GM23338 (cell line): ENCODE measurements around the gene JPH4. TPM values are rescaled to one million over a fixed set of nuclear protein-coding genes. Genes with fewer than 3 reads are reported as not detected.
A peak's percentile ranks its signal among the peaks of the same experiment; 100 is the strongest.

Source experiments
- ATAC-seq: fragments of 200-7000 bp; cut with Tn5 transposase; 3 replicates; pipeline ENCODE4 v1.9.1; 2020
- DNase-seq: peaks from one replicate; pipeline ENCODE4 v3.0.0-alpha.2; 2015; ENCODE audit warnings: low spot score
- H2AFZ ChIP-seq: fragments of 200-600 bp; sonication (generic); 2 replicates; pipeline ENCODE4 v1.8.0; 2016; ENCODE audit warnings: antibody characterized with exemption, mild to moderate bottlenecking, moderate library complexity
- H3F3A ChIP-seq: fragments of 200-600 bp; sonication (generic); replicated peaks from 2 replicates; pipeline ENCODE4 v1.8.0; 2017; ENCODE audit warnings: antibody characterized with exemption, mixed run types, low read depth
- H3K27ac ChIP-seq: fragments of 200-600 bp; sonication (generic); 2 replicates; pipeline ENCODE4 v1.6.1; 2016; ENCODE audit warnings: low read depth
- H3K27me3 ChIP-seq: fragments of 200-600 bp; sonication (generic); 2 replicates; pipeline ENCODE4 v1.8.0; 2016; ENCODE audit warnings: mild to moderate bottlenecking, mixed run types, moderate library complexity; ENCODE audit not compliant: insufficient read depth
- H3K36me3 ChIP-seq: fragments of 200-600 bp; sonication (generic); 2 replicates; pipeline ENCODE4 v1.8.0; 2016; ENCODE audit warnings: mild to moderate bottlenecking; ENCODE audit not compliant: insufficient read depth
- H3K4me1 ChIP-seq: fragments of 200-600 bp; sonication (generic); 2 replicates; pipeline ENCODE4 v1.8.0; 2016; ENCODE audit warnings: mild to moderate bottlenecking, moderate library complexity; ENCODE audit not compliant: insufficient read depth
- H3K4me2 ChIP-seq: fragments of 200-600 bp; sonication (generic); 2 replicates; pipeline ENCODE4 v1.7.1; 2017; ENCODE audit warnings: mixed run types
- H3K4me3 ChIP-seq: fragments of 200-600 bp; sonication (generic); 2 replicates; pipeline ENCODE4 v1.6.1; 2016; ENCODE audit warnings: mixed run types
- H3K79me2 ChIP-seq: fragments of 200-600 bp; sonication (generic); replicated peaks from 2 replicates; pipeline ENCODE4 v1.8.0; 2017; ENCODE audit warnings: mild to moderate bottlenecking; ENCODE audit not compliant: insufficient read depth
- H3K9me2 ChIP-seq: fragments of 200-600 bp; sonication (generic); 2 replicates; pipeline ENCODE4 v1.8.0; 2017; ENCODE audit not compliant: insufficient read depth
- H4K20me1 ChIP-seq: fragments of 200-600 bp; sonication (generic); replicated peaks from 2 replicates; pipeline ENCODE4 v1.8.0; 2017; ENCODE audit warnings: mild to moderate bottlenecking; ENCODE audit not compliant: insufficient read depth
- H3K27ac Mint-ChIP-seq: 2 replicates; pipeline ENCODE4 v1.8.0; 2020; ENCODE audit warnings: inconsistent platforms, mild to moderate bottlenecking, moderate library complexity, mixed read lengths
- H3K27me3 Mint-ChIP-seq: 3 replicates; pipeline ENCODE4 v1.8.0; 2022; ENCODE audit warnings: low read depth, mild to moderate bottlenecking, moderate library complexity, mixed read lengths, inconsistent platforms; ENCODE audit not compliant: insufficient read depth, poor library complexity
- H3K36me3 Mint-ChIP-seq: 3 replicates; pipeline ENCODE4 v1.8.0; 2021; ENCODE audit warnings: low read depth, mild to moderate bottlenecking, inconsistent platforms, moderate library complexity, mixed read lengths
- H3K4me1 Mint-ChIP-seq: 3 replicates; pipeline ENCODE4 v1.8.0; 2020; ENCODE audit warnings: mild to moderate bottlenecking, inconsistent platforms, mixed read lengths
- H3K4me3 Mint-ChIP-seq: 3 replicates; pipeline ENCODE4 v1.8.0; 2021; ENCODE audit warnings: moderate library complexity, mild to moderate bottlenecking, inconsistent platforms, mixed read lengths
- H3K9me3 Mint-ChIP-seq: 3 replicates; pipeline ENCODE4 v1.8.0; 2020; ENCODE audit warnings: moderate library complexity, mild to moderate bottlenecking, inconsistent platforms, mixed read lengths
- CREB1 ChIP-seq: fragments of 250-450 bp; sonication (Bioruptor Pico); IDR thresholded peaks from 2 replicates; pipeline ENCODE4 v1.5.0; 2020; ENCODE audit warnings: low read depth, mild to moderate bottlenecking, moderate library complexity
- EZH2 ChIP-seq: fragments of 200-600 bp; sonication (generic); IDR thresholded peaks from one replicate; pipeline ENCODE4 v1.8.0; 2017; ENCODE audit warnings: antibody characterized with exemption, mild to moderate bottlenecking, low read depth; ENCODE audit not compliant: unreplicated experiment
- EZH2phosphoT487 ChIP-seq: fragments of 200-600 bp; sonication (generic); IDR thresholded peaks from one replicate; pipeline ENCODE4 v1.8.1; 2018; ENCODE audit warnings: antibody characterized with exemption; ENCODE audit not compliant: unreplicated experiment
- NANOG ChIP-seq: IDR thresholded peaks from 2 replicates; pipeline ENCODE4 v1.6.1; 2016; ENCODE audit warnings: antibody characterized with exemption, borderline replicate concordance
- POLR2AphosphoS5 ChIP-seq: IDR thresholded peaks from 2 replicates; pipeline ENCODE4 v1.6.1; 2016; ENCODE audit warnings: antibody characterized with exemption, low read depth
- STAT1 ChIP-seq: IDR thresholded peaks from one replicate; pipeline ENCODE4 v1.6.1; 2016; ENCODE audit warnings: antibody characterized with exemption; ENCODE audit not compliant: unreplicated experiment
- ZNF331 ChIP-seq: fragments of 250-450 bp; sonication (Bioruptor Pico); IDR thresholded peaks from 2 replicates; pipeline ENCODE4 v1.5.0; 2020; ENCODE audit warnings: low read depth, mild to moderate bottlenecking, moderate library complexity
- ZNF462 ChIP-seq: fragments of 250-450 bp; sonication (Bioruptor Pico); IDR thresholded peaks from 2 replicates; pipeline ENCODE4 v1.5.0; 2020; ENCODE audit warnings: mild to moderate bottlenecking, moderate library complexity
- polyA plus RNA-seq: library from polyadenylated mRNA; unstranded; fragments of >200 nt; fragmentation: Nextera tagmentation; extraction: Ambion mirVana; gene quantifications from 2 replicates; pipeline ENCODE4 v1.2.1, GENCODE V29; 2016
- total RNA-seq: library from RNA; depleted of rRNA; stranded (reverse); fragments of >200 nt; shearing (Covaris generic); gene quantifications from 2 replicates; pipeline ENCODE4 v1.2.3, GENCODE V29; 2014

Gene JPH4
- total and polyA plus RNA-seq, 2 experiments from 2014 or later: 11.0 to 29.9 TPM

DNA sequence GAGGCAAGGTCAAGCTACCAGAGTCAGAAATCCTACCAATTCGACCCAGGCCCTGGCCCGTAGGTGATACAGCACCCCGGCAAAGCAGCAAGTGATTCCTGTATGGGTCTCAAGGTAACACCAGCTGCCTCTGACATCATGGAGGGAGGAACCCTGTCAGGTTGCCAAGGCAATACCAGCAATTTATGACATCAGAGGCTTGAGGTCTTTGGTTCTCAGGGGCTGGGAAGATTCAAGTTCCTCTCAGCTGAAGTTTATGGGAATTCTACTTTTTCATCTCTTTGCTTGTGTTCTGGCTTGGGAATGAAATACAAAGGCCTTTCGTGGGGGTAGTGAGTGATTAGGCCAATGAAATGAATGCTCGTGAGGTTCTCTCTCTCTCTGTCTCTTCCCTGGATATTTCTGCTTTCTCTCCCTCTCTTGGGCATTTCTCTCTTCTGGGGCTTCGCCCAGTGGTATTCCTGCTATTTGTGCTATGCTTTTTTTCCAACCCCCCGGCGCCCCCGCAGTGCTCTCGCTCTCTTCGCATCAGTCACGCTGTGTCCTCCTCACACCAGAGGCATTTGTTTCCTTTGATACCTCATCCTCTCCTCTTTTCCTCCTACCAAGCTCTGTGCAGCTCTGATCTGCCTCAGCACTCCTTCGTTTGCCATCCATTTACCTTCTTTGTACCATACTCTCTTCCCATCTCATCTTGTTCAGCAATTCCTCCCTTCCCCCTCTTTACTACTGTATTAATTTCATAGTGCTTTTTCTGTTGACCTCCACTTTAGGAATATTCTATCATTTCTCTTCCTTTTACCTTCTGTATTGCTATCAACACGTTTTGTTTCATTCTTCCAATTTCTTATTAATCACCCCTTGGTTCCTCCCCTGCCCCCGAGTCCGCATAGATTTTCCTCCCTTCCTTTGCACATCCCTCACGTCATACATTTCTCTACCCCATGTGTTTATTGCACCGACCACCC lies 30.0 kb downstream of the JPH4 start (continued):
- TF ChIP-seq ZNF462 (CRISPR knock-in tag) (no peak), NANOG (no peak), POLR2AphosphoS5 (peak; percentile 16; the same call in 1 of the 2 replicates), EZH2phosphoT487 (no peak), CREB1 (peak; percentile 77)

- Mint-ChIP-seq H3K27me3 (peaks cover 7% of the 10 kb centered on the region), H3K4me1 (peaks cover 12% of the 10 kb centered on the region), H3K9me3 (no peaks in the 10 kb centered on the region; the same call in 2 of the 3 replicates), H3K27ac (no peak overlapping the region), H3K36me3 (peaks cover 26% of the 10 kb centered on the region), H3K4me3 (no peak overlapping the region)
- no peaks in the 10 kb centered on the region for H3K9me2 ChIP-seq
- H3K4me3 ChIP-seq: peak overlapping the region; percentile 100; the same call in 1 of the 2 replicates
- peaks cover 70% of the 10 kb centered on the region for H3K4me1 ChIP-seq
- H3K79me2 ChIP-seq: peaks cover 65% of the 10 kb centered on the region
- H3F3A ChIP-seq: 0 out of 2 replicates have a peak, but pooled peaks cover 10% of the 10 kb centered on the region
- ATAC-seq (no peak), DNase-seq (no peak)
- H3K36me3 ChIP-seq: no peaks in the 10 kb centered on the region
- H3K27me3 ChIP-seq: no peaks in the 10 kb centered on the region
- no peaks in the 10 kb centered on the region for H4K20me1 ChIP-seq
- peak overlapping the region; percentile 90 for H3K27ac ChIP-seq
- H2AFZ ChIP-seq: no peak overlapping the region
- peak overlapping the region; percentile 100 for H3K4me2 ChIP-seq
- TF ChIP-seq ZNF331 (CRISPR knock-in tag): no peak
- TF ChIP-seq CREB1: no peak
- no peak for TF ChIP-seq ZNF462 (CRISPR knock-in tag)
- no peak for TF ChIP-seq EZH2
- no peak for TF ChIP-seq STAT1
- TF ChIP-seq NANOG: no peak
Observed at GRCh38 chr14:23547924-23548323, 30.7 kb downstream of the JPH4 start.
